Upper lobe of left lung (tissue), 6 donors: Measurements from ENCODE around the gene C2. TPM values are rescaled to one million over a fixed set of nuclear protein-coding genes. Genes with fewer than 3 reads are reported as not detected.
"Not testable (repeated sequence)": the region's sequence is repeated elsewhere in the genome, so short reads cannot be mapped to it uniquely, and the experiment has no call there.

Experiments used
- ATAC-seq, 2 donors: fragments of 200-7000 bp; cut with Tn5 transposase; one replicate each; pipeline ENCODE4 v1.9.1; 2022; ENCODE audit warnings: mild to moderate bottlenecking in 2 of 2, moderate library complexity in 2 of 2; ENCODE audit not compliant: low FRiP score in 2 of 2
- DNase-seq, 2 donors: peaks; one replicate each; pipeline ENCODE4 v3.0.0-alpha.2; 2019 to 2020
- H3K27ac ChIP-seq, 4 donors: fragments of 200-600 bp; sonication (generic); one replicate each; pipeline ENCODE4 v1.5.1; 2016 to 2019
- H3K27me3 ChIP-seq, 4 donors: fragments of 200-600 bp; sonication (generic); one replicate each; pipeline ENCODE4 v1.5.1; 2017 to 2019
- H3K36me3 ChIP-seq, 4 donors: fragments of 200-600 bp; sonication (generic); one replicate each; pipeline ENCODE4 v1.5.1; 2016 to 2019
- H3K4me1 ChIP-seq, 4 donors: fragments of 200-600 bp; sonication (generic); one replicate each; pipeline ENCODE4 v1.5.1; 2018 to 2019
- H3K4me3 ChIP-seq, 4 donors: fragments of 200-600 bp; sonication (generic); one replicate each; pipeline ENCODE4 v1.5.1; 2017 to 2019; ENCODE audit warnings: mild to moderate bottlenecking in 2 of 4, moderate library complexity in 1 of 4
- H3K9me3 ChIP-seq, 4 donors: fragments of 200-600 bp; sonication (generic); one replicate each; pipeline ENCODE4 v1.5.1; 2018 to 2019
- WGBS, 2 donors: methylation state at CpG; one replicate each; pipeline ENCODE4 v1.1.5; 2017 to 2018; 5-methylcytosine and 5-hydroxymethylcytosine counted together
- small RNA-seq, 4 donors: library from RNA; depleted of rRNA; stranded (forward); fragments of <200 nt; gene quantifications; one replicate each; pipeline ENCODE3, GENCODE V24; 2016
- total RNA-seq, 6 donors: library from RNA; depleted of rRNA in 4 of 6; stranded (reverse); fragments of >200 nt in 4 of 6; gene quantifications; one replicate each; pipeline versions ENCODE4 v1.1.0 to v1.2.1, GENCODE V29; 2016 to 2021
- donor health status: DM: no; HTN: no; CAD: no; lungs with moderate emphysema.
- donor health status: DM: no; HTN: yes; CAD: no; lungs with severe emphysema.

C2 gene
- total RNA-seq, 6 donors from 2014 or later = 119 to 322 (median 233) TPM

DNA sequence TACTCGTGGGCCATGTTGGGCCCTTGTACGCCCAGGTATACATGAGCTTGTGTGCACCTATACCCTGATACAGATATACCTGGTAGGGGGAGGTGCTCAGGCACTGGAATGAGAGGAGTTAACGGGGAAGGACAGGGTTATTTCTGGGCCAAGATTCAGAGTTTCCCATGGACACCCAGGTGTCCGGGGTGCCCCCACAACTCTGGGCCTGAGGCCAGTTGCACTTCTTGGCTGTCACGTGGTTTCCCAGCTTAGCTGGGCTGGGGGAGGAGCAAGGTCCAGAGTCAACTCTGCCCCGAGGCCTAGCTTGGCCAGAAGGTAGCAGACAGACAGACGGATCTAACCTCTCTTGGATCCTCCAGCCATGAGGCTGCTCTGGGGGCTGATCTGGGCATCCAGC, 54.2 kb downstream of the C2 start, which contains the start of gene C4A:
C4A (plus strand) TSS at position 314 of the 400 bp plus-strand sequence; CDS start at position 365, 51 bp downstream.
- H3K4me1 ChIP-seq, H3K4me3 ChIP-seq, H3K9me3 ChIP-seq, H3K27me3 ChIP-seq, H3K27ac ChIP-seq, DNase-seq: not testable (repeated sequence)
- peak; percentile 45 to 63 for ATAC-seq
- H3K36me3 ChIP-seq = peaks cover 7 to 13% (median 10%) of the 10 kb centered on the region in 4 donors
- WGBS, 2 donors = no CpG with 5 or more reads among the region's 7 CpGs

DNA sequence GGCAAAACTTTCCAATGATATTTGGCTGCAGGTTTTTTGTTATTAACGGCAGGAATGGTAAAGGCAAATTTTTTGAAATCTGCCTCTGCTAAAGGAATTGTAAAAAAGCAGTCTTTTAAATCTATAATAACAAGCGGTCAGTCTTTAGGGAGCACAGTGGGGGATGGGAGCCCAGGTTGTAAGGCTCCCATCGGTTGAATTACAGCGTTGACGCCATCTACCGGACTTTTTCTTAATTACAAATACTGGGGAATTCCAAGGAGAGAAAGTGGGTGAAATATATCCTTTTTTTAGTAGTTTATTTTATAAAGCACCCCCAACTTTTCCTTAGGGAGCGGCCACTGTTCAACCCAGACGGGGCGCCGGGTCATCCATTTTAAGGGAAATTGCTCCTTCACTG, 61.8 kb downstream of the C2 start:
- H3K27me3 ChIP-seq, H3K9me3 ChIP-seq, H3K4me1 ChIP-seq, ATAC-seq, H3K36me3 ChIP-seq, H3K4me3 ChIP-seq, H3K27ac ChIP-seq, DNase-seq: not testable (repeated sequence)
- WGBS, 2 donors = no CpG with 5 or more reads among the region's 10 CpGs

DNA sequence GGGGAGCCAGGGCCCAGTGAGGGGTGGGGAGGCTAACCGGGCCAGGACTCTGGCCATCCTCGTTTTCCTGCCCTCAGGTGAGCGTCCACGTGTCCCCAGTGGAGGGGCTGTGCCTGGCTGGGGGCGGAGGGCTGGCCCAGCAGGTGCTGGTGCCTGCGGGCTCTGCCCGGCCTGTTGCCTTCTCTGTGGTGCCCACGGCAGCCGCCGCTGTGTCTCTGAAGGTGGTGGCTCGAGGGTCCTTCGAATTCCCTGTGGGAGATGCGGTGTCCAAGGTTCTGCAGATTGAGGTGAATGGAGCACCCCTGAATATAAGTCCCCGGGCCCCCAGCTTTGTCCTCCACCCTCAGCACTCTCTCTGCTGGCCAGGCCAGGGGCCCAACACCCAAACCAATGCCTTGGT, 66.9 kb downstream of the C2 start:
- WGBS, 2 donors = no CpG with 5 or more reads among the region's 14 CpGs
- not testable (repeated sequence) for H3K4me1 ChIP-seq, H3K36me3 ChIP-seq, H3K27me3 ChIP-seq, H3K4me3 ChIP-seq, H3K9me3 ChIP-seq, H3K27ac ChIP-seq
- DNase-seq (peak in 1 of 2 donors; percentile 73), ATAC-seq (peak in 1 of 2 donors; percentile 7)

Small RNAs within 50 kb of the gene (small RNA-seq; reads per million reads assigned to genes)
- 0 reads per million in 4 donors for gene AL645922.1

Other genes starting within 250 kb of the C2 start
- gene LY6G5C, start 246.7 kb upstream of the C2 start, total RNA-seq = 1 to 10 TPM in 4 of 6 donors, not detected in 2; 1.8 to 4.4 (median 3.1) TPM
- 10 to 100 TPM; 42.1 to 62.5 (median 51.6) TPM for gene ABHD16A, start 224.4 kb upstream of the C2 start, total RNA-seq
- 1 to 10 TPM in 4 of 6 donors, under 1 TPM in 2; 0.63 to 9.4 (median 1.7) TPM for gene LY6G6F, start 220.9 kb upstream of the C2 start, total RNA-seq
- gene LY6G6D, start 212.4 kb upstream of the C2 start, total RNA-seq = not detected
- under 1 TPM in 1 of 6 donors, not detected in 5; 0.23 TPM for gene LY6G6C, start 206.0 kb upstream of the C2 start, total RNA-seq
- gene MPIG6B, start 204.3 kb upstream of the C2 start, total RNA-seq = 1 to 10 TPM in 3 of 6 donors, under 1 TPM in 2, not detected in 1; 0.30 to 4.1 (median 1.2) TPM
- gene DDAH2, start 198.4 kb upstream of the C2 start, total RNA-seq = 100 to 1,000 TPM in 2 of 6 donors, 10 to 100 TPM in 4; 46.6 to 157 (median 83.7) TPM
- gene CLIC1, start 191.2 kb upstream of the C2 start, total RNA-seq = 100 to 1,000 TPM; 138 to 497 (median 277) TPM
- 10 to 100 TPM in 4 of 6 donors, 1 to 10 TPM in 2; 7.3 to 52.4 (median 13.1) TPM for gene MSH5, start 187.7 kb upstream of the C2 start, total RNA-seq
- 10 to 100 TPM in 1 of 6 donors, 1 to 10 TPM in 5; 1.1 to 15.7 (median 5.3) TPM for gene SAPCD1, start 165.1 kb upstream of the C2 start, total RNA-seq
- 1 to 10 TPM; 4.0 to 7.4 (median 6.6) TPM for gene VWA7, start 150.4 kb upstream of the C2 start, total RNA-seq
- 10 to 100 TPM; 21.2 to 67.8 (median 39.7) TPM for gene VARS1, start 132.0 kb upstream of the C2 start, total RNA-seq
- 10 to 100 TPM in 5 of 6 donors, 1 to 10 TPM in 1; 5.0 to 44.9 (median 20.9) TPM for gene LSM2, start 120.8 kb upstream of the C2 start, total RNA-seq
- gene HSPA1L, start 112.4 kb upstream of the C2 start, total RNA-seq = 1 to 10 TPM in 5 of 6 donors, under 1 TPM in 1; 0.89 to 3.1 (median 2.0) TPM
- 100 to 1,000 TPM in 5 of 6 donors, 10 to 100 TPM in 1; 80.7 to 236 (median 144) TPM for gene HSPA1A, start 112.2 kb upstream of the C2 start, total RNA-seq
- 100 to 1,000 TPM in 5 of 6 donors, 10 to 100 TPM in 1; 92.2 to 177 (median 127) TPM for gene HSPA1B, start 100.0 kb upstream of the C2 start, total RNA-seq
- gene NEU1, start 64.9 kb upstream of the C2 start, total RNA-seq = 10 to 100 TPM; 28.3 to 90.3 (median 64.6) TPM
- 10 to 100 TPM; 19.1 to 84.2 (median 42.0) TPM for gene SLC44A4, start 48.7 kb upstream of the C2 start, total RNA-seq
- gene EHMT2, start 30.0 kb upstream of the C2 start, total RNA-seq = 10 to 100 TPM; 23.6 to 57.3 (median 41.7) TPM
- gene ZBTB12, start 25.6 kb upstream of the C2 start, total RNA-seq = 1 to 10 TPM; 1.0 to 7.5 (median 2.2) TPM
- gene CFB, start 18.4 kb downstream of the C2 start, total RNA-seq = 100 to 1,000 TPM in 1 of 6 donors, 10 to 100 TPM in 5; 15.0 to 199 (median 58.1) TPM
- gene NELFE, start 31.3 kb downstream of the C2 start, total RNA-seq = 10 to 100 TPM; 42.8 to 84.2 (median 63.0) TPM
- gene SKIC2, start 31.5 kb downstream of the C2 start, total RNA-seq = 100 to 1,000 TPM in 1 of 6 donors, 10 to 100 TPM in 5; 27.7 to 172 (median 58.6) TPM
- 10 to 100 TPM; 14.1 to 40.9 (median 19.3) TPM for gene DXO, start 44.4 kb downstream of the C2 start, total RNA-seq
- gene C4A, start 54.3 kb downstream of the C2 start, total RNA-seq = 100 to 1,000 TPM in 4 of 6 donors, 10 to 100 TPM in 2; 89.8 to 217 (median 139) TPM
- 100 to 1,000 TPM in 3 of 6 donors, 10 to 100 TPM in 3; 85.7 to 193 (median 97.7) TPM for gene C4B, start 87.1 kb downstream of the C2 start, total RNA-seq
- gene CYP21A2, start 110.7 kb downstream of the C2 start, total RNA-seq = 1 to 10 TPM in 5 of 6 donors, under 1 TPM in 1; 0.30 to 2.3 (median 1.2) TPM
- gene TNXB, start 181.6 kb downstream of the C2 start, total RNA-seq = 100 to 1,000 TPM in 4 of 6 donors, 10 to 100 TPM in 2; 58.1 to 206 (median 151) TPM
- 100 to 1,000 TPM in 3 of 6 donors, 10 to 100 TPM in 3; 35.3 to 230 (median 95.8) TPM for gene ATF6B, start 200.5 kb downstream of the C2 start, total RNA-seq
- 1 to 10 TPM in 5 of 6 donors, not detected in 1; 1.4 to 5.6 (median 4.6) TPM for gene FKBPL, start 202.6 kb downstream of the C2 start, total RNA-seq
- gene PRRT1, start 224.2 kb downstream of the C2 start, total RNA-seq = 1 to 10 TPM in 2 of 6 donors, under 1 TPM in 3, not detected in 1; 0.69 to 6.3 (median 0.98) TPM
- 10 to 100 TPM in 5 of 6 donors, 1 to 10 TPM in 1; 7.0 to 64.8 (median 16.8) TPM for gene PPT2, start 226.4 kb downstream of the C2 start, total RNA-seq
- 10 to 100 TPM in 2 of 6 donors, 1 to 10 TPM in 4; 6.1 to 37.7 (median 9.6) TPM for gene EGFL8, start 236.9 kb downstream of the C2 start, total RNA-seq
- gene AGPAT1, start 248.4 kb downstream of the C2 start, total RNA-seq = 10 to 100 TPM; 25.9 to 54.5 (median 32.6) TPM